IMR-90 (cell line): Measurements from ENCODE around the gene C10orf105.

Source experiments
- CHD1 ChIP-seq: IDR thresholded peaks from 2 replicates; pipeline ENCODE4 v1.6.1; 2012; ENCODE audit warnings: low read depth, low read length, improper control_type of control experiment
- CTCF ChIP-seq: conservative IDR thresholded peaks from 2 replicates; pipeline ENCODE4 v1.5.1; 2012; ENCODE audit warnings: mild to moderate bottlenecking, low read depth, low read length, improper control_type of control experiment
- ELK1 ChIP-seq: fragments of 150-350 bp; IDR thresholded peaks from 2 replicates; pipeline ENCODE4 v1.6.1; 2016; ENCODE audit warnings: low read depth, mild to moderate bottlenecking, low read length, moderate library complexity, borderline replicate concordance
- FOS ChIP-seq: fragments of 150-350 bp; IDR thresholded peaks from 2 replicates; pipeline ENCODE4 v1.6.1; 2016; ENCODE audit warnings: low read depth, low read length
- NFE2L2 ChIP-seq: fragments of 150-350 bp; IDR thresholded peaks from 2 replicates; pipeline ENCODE4 v1.6.1; 2016; ENCODE audit warnings: low read depth, mild to moderate bottlenecking, low read length
- POLR2A ChIP-seq: IDR thresholded peaks from 2 replicates; pipeline ENCODE4 v1.6.1; 2012; ENCODE audit warnings: mild to moderate bottlenecking, low read depth, low read length
- RAD21 ChIP-seq: IDR thresholded peaks from 2 replicates; pipeline ENCODE4 v1.6.1; 2012; ENCODE audit warnings: low read length, improper control_type of control experiment
- RFX5 ChIP-seq: IDR thresholded peaks from 2 replicates; pipeline ENCODE4 v1.8.0; 2012; ENCODE audit warnings: low read depth, mild to moderate bottlenecking, low read length, moderate library complexity
- SMC3 ChIP-seq: fragments of 150-350 bp; IDR thresholded peaks from 2 replicates; pipeline ENCODE4 v1.6.1; 2016; ENCODE audit warnings: low read depth, mild to moderate bottlenecking, antibody characterized with exemption, low read length, moderate library complexity

- TF ChIP-seq POLR2A (no peak), CTCF (no peak), RAD21 (no peak), RFX5 (no peak), NFE2L2 (no peak), SMC3 (no peak), ELK1 (no peak), FOS (no peak), CHD1 (no peak)
Measured at GRCh38 chr10:71719464-71720201, at the start of gene C10orf105.
